ENCODE measurements around the gene BAK1. TPM values are rescaled to one million over a fixed set of nuclear protein-coding genes. Genes with fewer than 3 reads are reported as not detected.

The BAK1 gene
- 1.4 and 2.8 TPM in 2 replicates for polyA plus RNA-seq

DNA sequence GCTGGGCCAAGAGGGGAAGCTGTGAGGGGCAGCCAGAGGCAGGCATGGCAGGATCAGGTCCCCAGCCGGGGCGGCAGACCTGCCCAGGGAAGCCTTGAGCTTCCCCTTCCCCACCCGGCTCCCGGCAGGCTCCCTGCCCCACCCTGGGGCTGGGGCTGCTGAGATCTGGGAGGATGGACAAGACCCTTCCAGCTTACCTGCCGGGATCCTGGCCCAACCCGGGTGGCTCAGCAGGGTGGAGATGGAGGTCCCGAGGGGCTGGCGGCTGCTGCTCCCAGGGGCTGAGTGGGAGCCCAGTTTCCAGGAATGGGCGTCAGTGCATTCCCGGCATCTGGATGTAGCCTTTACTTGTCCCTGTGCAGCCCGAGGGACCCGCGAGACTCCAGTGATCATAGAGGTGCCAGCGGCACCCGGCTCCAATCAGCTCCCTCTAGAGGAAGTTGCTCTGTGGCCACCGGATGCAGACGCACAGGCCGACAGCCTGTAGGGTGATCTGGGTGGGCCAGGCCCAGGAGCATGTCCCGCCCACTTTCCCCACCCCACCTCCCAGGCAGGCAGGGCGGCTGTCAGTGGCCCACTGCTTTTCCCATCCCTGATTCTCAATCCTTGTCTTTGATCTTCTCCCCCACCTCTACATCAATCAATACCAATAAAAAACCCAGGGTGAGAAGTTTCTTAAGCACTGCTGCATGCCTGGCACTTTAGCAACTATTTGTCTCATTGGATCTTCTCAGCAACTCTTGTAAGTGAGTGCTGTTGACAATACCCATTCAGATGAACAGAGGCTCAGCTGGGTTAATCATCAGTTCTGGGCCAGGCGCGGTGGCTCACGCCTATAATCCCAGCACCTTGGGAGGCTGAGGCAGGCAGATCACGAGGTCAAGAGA lies at the start of gene BAK1:
Gene BAK1, minus strand, starts transcription at position 449 of the 887 bp plus-strand sequence. CDS start 2,672 bp downstream, outside the sequence.

DNA sequence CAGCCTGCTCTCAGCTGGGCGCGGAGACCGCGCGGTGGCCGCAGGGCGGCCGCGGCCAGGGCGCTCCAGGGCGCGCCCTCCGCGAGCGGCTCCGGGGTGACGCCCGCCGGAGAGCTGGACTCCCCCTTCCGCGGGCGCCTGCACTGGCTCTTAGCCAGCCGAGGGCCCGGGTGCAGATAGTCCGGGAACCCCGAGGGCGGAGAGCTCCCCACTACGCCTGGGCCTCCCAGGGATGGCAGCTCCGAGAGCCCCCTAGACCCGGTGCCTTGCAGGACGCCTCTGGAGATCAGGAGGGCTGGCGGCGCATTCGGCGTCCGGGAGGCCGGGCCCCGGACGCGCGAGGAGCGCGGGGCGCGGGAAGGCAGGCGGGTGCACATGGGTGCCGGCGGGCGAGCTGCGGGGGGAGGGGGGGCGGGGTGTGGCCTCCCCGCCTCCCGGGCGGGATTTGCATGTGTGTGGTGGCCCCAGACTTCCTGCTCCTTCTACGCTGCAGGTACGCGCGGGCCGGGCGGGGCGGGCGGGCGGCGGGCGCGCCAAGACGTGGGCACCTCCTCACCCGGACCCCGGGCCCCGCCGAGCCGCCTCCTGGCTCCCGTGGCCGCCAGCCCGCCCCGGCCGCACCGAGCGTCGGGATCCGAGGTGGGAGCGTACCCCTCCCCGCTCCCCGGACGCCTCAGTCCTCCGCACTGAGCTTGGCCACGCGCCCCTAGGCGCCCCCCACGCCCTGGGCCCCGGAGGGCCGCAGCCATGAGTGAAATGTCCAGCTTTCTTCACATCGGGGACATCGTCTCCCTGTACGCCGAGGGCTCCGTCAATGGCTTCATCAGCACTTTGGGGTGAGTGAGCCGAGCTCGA lies 41.0 kb upstream of the BAK1 start, which contains the start of gene ITPR3:
Gene ITPR3, plus strand, starts transcription at position 467 of the 855 bp plus-strand sequence. Its CDS starts 281 bp downstream, at position 748.

Other genes with a start within 250 kb of the BAK1 start
- gene KIFC1, start 188.5 kb downstream of the BAK1 start, polyA plus RNA-seq, result not detected in 2 replicates
- gene PHF1, start 169.3 kb downstream of the BAK1 start, polyA plus RNA-seq, result 14.0 and 14.2 TPM in 2 replicates
- 385 and 492 TPM in 2 replicates for gene CUTA, start 162.2 kb downstream of the BAK1 start, polyA plus RNA-seq
- 0.24 and 1.9 TPM in 2 replicates for gene SYNGAP1, start 160.2 kb downstream of the BAK1 start, polyA plus RNA-seq
- 1.7 and 2.4 TPM in 2 replicates for gene ZBTB9, start 125.7 kb downstream of the BAK1 start, polyA plus RNA-seq
- gene ITPR3, start 41.0 kb upstream of the BAK1 start, polyA plus RNA-seq, result 0.03 TPM in 1 of 2 replicates, not detected in the other
- 333 and 341 TPM in 2 replicates for gene UQCC2, start 131.4 kb upstream of the BAK1 start, polyA plus RNA-seq
- 0.09 and 2.7 TPM in 2 replicates for gene IP6K3, start 166.6 kb upstream of the BAK1 start, polyA plus RNA-seq
- gene LEMD2, start 208.9 kb upstream of the BAK1 start, polyA plus RNA-seq, result 7.4 and 10.5 TPM in 2 replicates
- gene MLN, start 223.7 kb upstream of the BAK1 start, polyA plus RNA-seq, result not detected in 2 replicates